Muscle layer of duodenum (tissue), 2 donors: ENCODE data around the gene GALNT15.

Experiments
- H3K27ac ChIP-seq: one replicate; pipeline ENCODE4 v1.7.0; 2013; ENCODE audit warnings: mild to moderate bottlenecking, low read length
- H3K27me3 ChIP-seq: one replicate; pipeline ENCODE4 v1.7.0; 2013; ENCODE audit warnings: low read depth, mild to moderate bottlenecking, control low read depth, low read length
- H3K36me3 ChIP-seq, 2 donors: one replicate each; pipeline ENCODE4 v1.7.0; 2013; ENCODE audit warnings: low read length in 2 of 2, control low read depth in 1 of 2, mild to moderate bottlenecking in 1 of 2; ENCODE audit not compliant: insufficient read depth in 2 of 2, control insufficient read depth in 1 of 2
- H3K4me1 ChIP-seq, 2 donors: one replicate each; pipeline ENCODE4 v1.7.0; 2013; ENCODE audit warnings: low read length in 2 of 2, mild to moderate bottlenecking in 2 of 2, control low read depth in 1 of 2, moderate library complexity in 1 of 2; ENCODE audit not compliant: insufficient read depth in 2 of 2, control insufficient read depth in 1 of 2
- H3K4me3 ChIP-seq, 2 donors: one replicate each; pipeline ENCODE4 v1.7.0; 2013; ENCODE audit warnings: low read length in 2 of 2, low read depth in 1 of 2, mild to moderate bottlenecking in 1 of 2
- H3K9me3 ChIP-seq, 2 donors: one replicate each; pipeline ENCODE4 v1.7.0; 2013; ENCODE audit warnings: low read length in 2 of 2, control low read depth in 1 of 2, mild to moderate bottlenecking in 1 of 2; ENCODE audit not compliant: control insufficient read depth in 1 of 2
- donor health status: healthy.

Gene GALNT15

GRCh38 chr3:16273867-16274266 lies 99.4 kb downstream of the GALNT15 start:
- H3K27me3 ChIP-seq: no peaks in the 10 kb centered on the region
- H3K27ac ChIP-seq: no peak overlapping the region
- H3K4me1 ChIP-seq: peaks cover 0 to 2% of the 10 kb centered on the region in 2 donors
- H3K36me3 ChIP-seq: peaks cover 21 to 31% of the 10 kb centered on the region in 2 donors
- no peaks in the 10 kb centered on the region for H3K9me3 ChIP-seq
- no peak overlapping the region for H3K4me3 ChIP-seq

DNA sequence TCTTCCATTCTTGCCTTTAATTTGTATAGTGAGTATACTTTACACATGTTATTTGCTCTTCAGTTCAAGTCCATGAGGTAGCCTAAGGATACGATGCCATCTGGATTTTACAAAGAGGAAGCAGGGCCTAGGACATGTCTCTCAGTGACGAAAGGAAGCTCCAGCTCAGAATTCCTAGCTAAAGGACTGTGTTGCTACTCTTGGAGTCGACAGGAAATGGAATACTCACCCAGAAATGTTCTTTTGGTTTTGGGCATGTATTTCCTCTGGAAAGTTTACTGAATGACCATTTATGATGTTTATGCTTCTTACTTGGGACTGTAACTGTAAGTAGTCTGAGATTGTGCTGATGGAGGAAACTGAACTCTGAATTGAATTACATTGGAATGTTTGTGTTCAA lies 103.0 kb downstream of the GALNT15 start:
- Histone ChIP-seq H3K4me3 (no peak overlapping the region), H3K27me3 (no peaks in the 10 kb centered on the region), H3K27ac (no peak overlapping the region), H3K4me1 (peaks cover 0 to 5% of the 10 kb centered on the region in 2 donors), H3K36me3 (peaks cover 11% of the 10 kb centered on the region in 2 donors), H3K9me3 (no peaks in the 10 kb centered on the region)

- H3K36me3 ChIP-seq: peaks cover 11 to 16% of the 10 kb centered on the region in 2 donors
- H3K4me3 ChIP-seq: no peak overlapping the region
- H3K9me3 ChIP-seq: no peaks in the 10 kb centered on the region
- H3K27ac ChIP-seq: no peak overlapping the region
- H3K4me1 ChIP-seq: peaks cover 0 to 5% of the 10 kb centered on the region in 2 donors
- no peaks in the 10 kb centered on the region for H3K27me3 ChIP-seq
These were observed 104.7 kb downstream of the GALNT15 start for GRCh38 chr3:16279010-16279801.

GRCh38 chr3:16280671-16281070 lies 106.2 kb downstream of the GALNT15 start:
- no peak overlapping the region for H3K4me3 ChIP-seq
- no peaks in the 10 kb centered on the region for H3K9me3 ChIP-seq
- H3K27ac ChIP-seq: no peak overlapping the region
- H3K27me3 ChIP-seq: no peaks in the 10 kb centered on the region
- H3K36me3 ChIP-seq: peaks cover 6 to 16% of the 10 kb centered on the region in 2 donors
- peaks cover 0 to 5% of the 10 kb centered on the region in 2 donors for H3K4me1 ChIP-seq
